GM12801 (cell line): ENCODE data around the gene SEC63.

Source experiments
- CTCF ChIP-seq: IDR thresholded peaks from one replicate; pipeline ENCODE4 v1.5.1; 2011; ENCODE audit warnings: control low read depth; ENCODE audit not compliant: insufficient read length; ENCODE audit errors: extremely low read depth

The SEC63 gene

GRCh38 chr6:107991772-107992550 is 34.0 kb upstream of the SEC63 start:
- no peak for TF ChIP-seq CTCF

GRCh38 chr6:107991061-107991460 is 33.1 kb upstream of the SEC63 start:
- no peak for TF ChIP-seq CTCF

GRCh38 chr6:107989166-107990094 is 31.4 kb upstream of the SEC63 start:
- no peak for TF ChIP-seq CTCF

- TF ChIP-seq CTCF, result no peak
These were observed 30.6 kb upstream of the SEC63 start for GRCh38 chr6:107988570-107988969.

GRCh38 chr6:107987805-107988204 is 29.8 kb upstream of the SEC63 start:
- TF ChIP-seq CTCF, result no peak

GRCh38 chr6:107985701-107986100 is 27.7 kb upstream of the SEC63 start:
- no peak for TF ChIP-seq CTCF

GRCh38 chr6:107983811-107984210 is 25.8 kb upstream of the SEC63 start:
- TF ChIP-seq CTCF, result no peak
